BJ (cell line): ENCODE measurements around the gene UBE2I. TPM values are rescaled to one million over a fixed set of nuclear protein-coding genes. Genes with fewer than 3 reads are reported as not detected.
A peak's percentile ranks its signal among the peaks of the same experiment; 100 is the strongest.

Source experiments
- CTCF ChIA-PET: fragments of 350-600 bp; formaldehyde crosslinking; extraction: SDS; loops from one replicate; lab custom pipeline; 2021; ENCODE audit warnings: antibody characterized with exemption, inconsistent platforms; lab: Yijun Ruan, JAX
- POLR2A ChIA-PET: fragments of 300-600 bp; sonication (Branson Sonifier 250); formaldehyde crosslinking; extraction: SDS; loops from one replicate; lab custom pipeline; 2021; ENCODE audit warnings: antibody characterized with exemption; lab: Charles Lee
- DNase-seq: peaks from one replicate; pipeline ENCODE4 v3.0.0-alpha.2; 2011; ENCODE audit warnings: low read depth
- H3K27me3 ChIP-seq: 2 replicates; pipeline ENCODE4 v1.6.0; 2011; ENCODE audit warnings: low read length; ENCODE audit not compliant: control insufficient read depth, insufficient read depth
- H3K36me3 ChIP-seq: 2 replicates; pipeline ENCODE4 v1.5.1; 2011; ENCODE audit warnings: low read length; ENCODE audit not compliant: control insufficient read depth, insufficient read depth
- H3K4me3 ChIP-seq: 2 replicates; pipeline ENCODE4 v1.5.1; 2011; ENCODE audit warnings: low read depth, mild to moderate bottlenecking, control low read depth, low read length
- polyA plus RNA-seq: library from polyadenylated mRNA; depleted of rRNA; stranded (reverse); fragments of >200 nt; gene quantifications from 2 replicates; pipeline ENCODE4 v1.2.3, GENCODE V29; 2011
- TF ChIP-seq, protein P1 (sequence below): IDR thresholded peaks from 2 replicates; pipeline ENCODE4 v1.5.1; 2011; ENCODE audit warnings: low read depth, mild to moderate bottlenecking, control low read depth, inconsistent platforms, low read length, moderate library complexity; ENCODE audit not compliant: insufficient read depth

Gene UBE2I
- polyA plus RNA-seq, 1 experiment: 81.2 TPM

DNA sequence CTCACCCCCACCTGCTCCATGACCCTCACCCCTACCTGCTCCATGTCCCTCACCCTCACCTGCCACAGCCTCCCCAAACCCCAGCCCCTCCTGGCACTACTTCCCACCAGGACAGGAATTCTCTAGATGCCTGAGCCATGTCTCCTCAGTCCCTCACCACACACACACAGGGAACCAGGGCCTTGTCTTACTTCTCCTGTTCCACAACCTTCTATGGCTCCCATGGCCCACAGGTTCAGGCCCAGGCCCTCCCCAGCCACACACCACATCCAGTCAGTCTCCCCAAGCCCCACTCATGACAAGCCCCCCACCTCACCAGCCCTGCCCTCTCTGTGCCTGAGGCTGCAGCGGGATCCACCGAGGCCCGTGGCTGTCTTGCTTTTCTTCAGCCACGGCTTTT lies 3.1 kb upstream of the UBE2I start:
- Histone ChIP-seq H3K4me3 (no peak overlapping the region), H3K27me3 (no peaks in the 10 kb centered on the region), H3K36me3 (no peaks in the 10 kb centered on the region)
- CTCF ChIA-PET: no interaction called here
- POLR2A ChIA-PET: no interaction called here
- TF ChIP-seq, protein P1, sequence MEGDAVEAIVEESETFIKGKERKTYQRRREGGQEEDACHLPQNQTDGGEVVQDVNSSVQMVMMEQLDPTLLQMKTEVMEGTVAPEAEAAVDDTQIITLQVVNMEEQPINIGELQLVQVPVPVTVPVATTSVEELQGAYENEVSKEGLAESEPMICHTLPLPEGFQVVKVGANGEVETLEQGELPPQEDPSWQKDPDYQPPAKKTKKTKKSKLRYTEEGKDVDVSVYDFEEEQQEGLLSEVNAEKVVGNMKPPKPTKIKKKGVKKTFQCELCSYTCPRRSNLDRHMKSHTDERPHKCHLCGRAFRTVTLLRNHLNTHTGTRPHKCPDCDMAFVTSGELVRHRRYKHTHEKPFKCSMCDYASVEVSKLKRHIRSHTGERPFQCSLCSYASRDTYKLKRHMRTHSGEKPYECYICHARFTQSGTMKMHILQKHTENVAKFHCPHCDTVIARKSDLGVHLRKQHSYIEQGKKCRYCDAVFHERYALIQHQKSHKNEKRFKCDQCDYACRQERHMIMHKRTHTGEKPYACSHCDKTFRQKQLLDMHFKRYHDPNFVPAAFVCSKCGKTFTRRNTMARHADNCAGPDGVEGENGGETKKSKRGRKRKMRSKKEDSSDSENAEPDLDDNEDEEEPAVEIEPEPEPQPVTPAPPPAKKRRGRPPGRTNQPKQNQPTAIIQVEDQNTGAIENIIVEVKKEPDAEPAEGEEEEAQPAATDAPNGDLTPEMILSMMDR: no peak
- no peak for DNase-seq

DNA sequence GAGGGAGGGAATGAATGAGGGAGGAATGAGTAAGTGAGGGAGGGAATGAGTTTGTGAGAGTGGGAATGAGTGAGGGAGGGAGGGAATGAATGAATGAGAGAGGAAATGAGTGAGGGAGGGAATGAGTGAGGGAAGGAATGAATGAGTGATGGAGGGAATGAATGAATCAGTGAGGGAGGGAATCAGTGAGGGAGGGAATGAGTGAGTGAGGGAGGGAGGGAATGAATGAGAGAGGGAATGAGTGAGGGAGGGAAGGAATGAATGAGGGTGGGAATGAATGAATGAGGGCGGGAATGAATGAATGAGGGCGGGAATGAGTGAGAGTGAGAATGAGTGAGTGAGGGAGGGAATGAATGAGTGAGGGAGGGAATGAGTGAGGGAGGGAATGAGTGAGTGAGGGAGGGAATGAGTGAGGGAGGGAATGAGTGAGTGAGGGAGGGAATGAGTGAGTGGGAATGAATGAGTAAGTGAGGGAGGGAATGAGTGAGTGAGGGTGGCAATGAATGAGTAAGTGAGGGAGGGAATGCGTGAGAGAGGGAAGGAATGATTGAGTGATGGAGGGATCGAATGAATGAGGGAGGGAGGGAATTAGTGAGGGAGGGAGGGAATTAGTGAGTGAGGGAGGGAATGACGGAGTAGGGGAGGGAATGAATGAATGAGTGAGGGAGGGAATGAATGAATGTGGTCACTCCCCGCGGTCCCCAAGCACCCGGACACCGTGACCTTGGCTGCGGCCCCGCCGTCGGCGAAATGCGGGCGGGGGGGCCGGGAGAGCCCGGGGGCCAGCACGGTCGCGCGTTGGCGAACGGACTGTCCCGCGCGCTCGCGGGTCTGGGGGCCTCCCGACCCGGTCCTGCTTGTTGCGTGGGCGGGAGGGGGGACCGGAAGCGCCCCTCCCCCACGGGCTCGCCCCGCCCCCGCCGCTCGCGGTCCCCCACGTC lies 1.1 kb upstream of the UBE2I start:
- peak overlapping the region; percentile 60 for H3K4me3 ChIP-seq
- ChIA-PET POLR2A (interaction anchor here (0.6 kb wide), 1 partner anchor 13 kb away, joined by 3 read pairs; no protein-coding TSS in a partner anchor), CTCF (no interaction called here)
- H3K36me3 ChIP-seq: peaks cover 8% of the 10 kb centered on the region
- TF ChIP-seq, protein P1: no peak
- DNase-seq: no peak
- no peaks in the 10 kb centered on the region for H3K27me3 ChIP-seq

- Histone ChIP-seq H3K27me3 (no peaks in the 10 kb centered on the region), H3K4me3 (peak overlapping the region; percentile 60), H3K36me3 (peaks cover 18% of the 10 kb centered on the region)
- CTCF ChIA-PET: no interaction called here
- no peak for DNase-seq
- TF ChIP-seq, protein P1: no peak
- POLR2A ChIA-PET: no interaction called here
These were observed 724 bp downstream of the UBE2I start for GRCh38 chr16:1309888-1310831.

- CTCF ChIA-PET: interaction anchor here (1.5 kb wide), 1 partner anchor 396 kb away, joined by 3 read pairs; the partner anchor contains the start of gene MAPK8IP3
- Histone ChIP-seq H3K36me3 (peaks cover 20% of the 10 kb centered on the region), H3K27me3 (no peaks in the 10 kb centered on the region), H3K4me3 (peak overlapping the region; percentile 60)
- TF ChIP-seq, protein P1: no peak
- POLR2A ChIA-PET: no interaction called here
- no peak for DNase-seq
These were observed 1.4 kb downstream of the UBE2I start for GRCh38 chr16:1310832-1311200.
